CD4-positive, alpha-beta T cell (primary cell): ENCODE data around the gene EFHD2. TPM values are rescaled to one million over a fixed set of nuclear protein-coding genes. Genes with fewer than 3 reads are reported as not detected.

Source experiments
- ATAC-seq: fragments of 200-7000 bp; cut with Tn5 transposase; one replicate; pipeline ENCODE4 v1.10.0; 2022; ENCODE audit warnings: mild to moderate bottlenecking; ENCODE audit not compliant: poor library complexity
- CTCF ChIA-PET: fragments of 350-600 bp; sonication (Branson Sonifier 250); formaldehyde crosslinking; loops from one replicate; lab custom pipeline; 2021; ENCODE audit warnings: antibody characterized with exemption, inconsistent platforms; lab: Charles Lee
- POLR2A ChIA-PET: fragments of 350-600 bp; sonication (Branson Sonifier 250); formaldehyde crosslinking; loops from one replicate; lab custom pipeline; 2021; ENCODE audit warnings: antibody characterized with exemption, inconsistent platforms; lab: Charles Lee
- DNase-seq, 14 experiments: peaks; one replicate each; pipeline ENCODE4 v3.0.0-alpha.2; 2013 to 2020; ENCODE audit warnings: mixed read lengths in 2 of 14
- H3K27ac ChIP-seq, 2 donors: one replicate each; pipeline versions ENCODE4 v1.5.1 to v1.7.0; 2013; ENCODE audit warnings: low read length in 2 of 2, low read depth in 1 of 2, mild to moderate bottlenecking in 1 of 2
- H3K27me3 ChIP-seq, 2 experiments: 1 replicate in 1 of 2; 2 replicates in 1 of 2; pipeline versions ENCODE4 v1.6.1 to v1.7.0; 2013; ENCODE audit warnings: low read length in 2 of 2, control low read depth in 1 of 2, mild to moderate bottlenecking in 1 of 2, moderate library complexity in 1 of 2; ENCODE audit not compliant: insufficient read depth in 2 of 2, control insufficient read depth in 1 of 2
- H3K36me3 ChIP-seq: one replicate; pipeline ENCODE4 v1.6.1; 2013; ENCODE audit warnings: low read length, control low read depth; ENCODE audit not compliant: insufficient read depth
- H3K4me1 ChIP-seq: one replicate; pipeline ENCODE4 v1.6.1; 2013; ENCODE audit warnings: low read length, control low read depth; ENCODE audit not compliant: insufficient read depth
- H3K4me3 ChIP-seq: one replicate; pipeline ENCODE4 v1.5.1; 2013; ENCODE audit warnings: mild to moderate bottlenecking, low read length, moderate library complexity
- H3K9me3 ChIP-seq, 2 experiments: 1 replicate in 1 of 2; 2 replicates in 1 of 2; pipeline versions ENCODE4 v1.6.1 to v1.7.0; 2013; ENCODE audit warnings: low read length in 2 of 2, mild to moderate bottlenecking in 2 of 2, control low read depth in 1 of 2, moderate library complexity in 1 of 2; ENCODE audit not compliant: control insufficient read depth in 1 of 2, insufficient read depth in 1 of 2
- H3K27ac Mint-ChIP-seq: one replicate; pipeline ENCODE4 v1.8.0; 2020; ENCODE audit warnings: mixed read lengths
- H3K27me3 Mint-ChIP-seq: one replicate; pipeline ENCODE4 v1.8.0; 2021; ENCODE audit warnings: mixed read lengths
- H3K36me3 Mint-ChIP-seq: one replicate; pipeline ENCODE4 v1.8.0; 2021; ENCODE audit warnings: low read depth, mixed read lengths
- H3K4me1 Mint-ChIP-seq: one replicate; pipeline ENCODE4 v1.8.0; 2021; ENCODE audit warnings: low read depth, mixed read lengths
- H3K4me3 Mint-ChIP-seq: one replicate; pipeline ENCODE4 v1.8.0; 2020; ENCODE audit warnings: mild to moderate bottlenecking, mixed read lengths
- H3K9me3 Mint-ChIP-seq: one replicate; pipeline ENCODE4 v1.8.0; 2020; ENCODE audit warnings: mixed read lengths
- CTCF ChIP-seq: fragments of 200-600 bp; IDR thresholded peaks from one replicate; pipeline ENCODE4 v1.8.0; 2022; ENCODE audit warnings: antibody characterized with exemption, mild to moderate bottlenecking
- intact Hi-C, 2 experiments: fragments of 100-400 bp; cut with DNase I in 1 of 2; cut with micrococcal nuclease in 1 of 2; formaldehyde crosslinking; loops; one replicate each; pipeline versions ENCODE4 v1.15.1 to v1.9.0; 2023 to 2025; cut with DNase I, micrococcal nuclease
- total RNA-seq, 174 experiments: library from RNA in 2 of 174; stranded (reverse) in 2 of 174; gene quantifications; one replicate each; pipeline ENCODE4 v1.2.3 and lab custom pipeline; 2021 to 2026

Gene EFHD2
- total RNA-seq, 2 experiments from 2014 or later, result 79.1 to 80.9 TPM

- CTCF ChIA-PET, result no interaction called here
- Mint-ChIP-seq H3K36me3 (no peaks in the 10 kb centered on the region), H3K9me3 (no peaks in the 10 kb centered on the region), H3K27me3 (peaks cover 4% of the 10 kb centered on the region), H3K4me3 (no peak overlapping the region), H3K27ac (no peak overlapping the region), H3K4me1 (no peaks in the 10 kb centered on the region)
- H3K4me1 ChIP-seq, result peaks cover 6% of the 10 kb centered on the region
- ATAC-seq (no peak), DNase-seq (peak in 1 of 14 experiments; percentile 26)
- H3K36me3 ChIP-seq, result no peaks in the 10 kb centered on the region
- no peak overlapping the region for H3K27ac ChIP-seq
- H3K27me3 ChIP-seq, result peaks cover 2 to 4% of the 10 kb centered on the region in 2 experiments
- POLR2A ChIA-PET, result no interaction called here
- intact Hi-C loops, result no loop called here
- no peak overlapping the region for H3K4me3 ChIP-seq
- no peak for TF ChIP-seq CTCF
- H3K9me3 ChIP-seq, result peaks cover 0 to 4% of the 10 kb centered on the region in 2 experiments
These were observed 35.9 kb downstream of the EFHD2 start for GRCh38 chr1:15445390-15446122.

DNA sequence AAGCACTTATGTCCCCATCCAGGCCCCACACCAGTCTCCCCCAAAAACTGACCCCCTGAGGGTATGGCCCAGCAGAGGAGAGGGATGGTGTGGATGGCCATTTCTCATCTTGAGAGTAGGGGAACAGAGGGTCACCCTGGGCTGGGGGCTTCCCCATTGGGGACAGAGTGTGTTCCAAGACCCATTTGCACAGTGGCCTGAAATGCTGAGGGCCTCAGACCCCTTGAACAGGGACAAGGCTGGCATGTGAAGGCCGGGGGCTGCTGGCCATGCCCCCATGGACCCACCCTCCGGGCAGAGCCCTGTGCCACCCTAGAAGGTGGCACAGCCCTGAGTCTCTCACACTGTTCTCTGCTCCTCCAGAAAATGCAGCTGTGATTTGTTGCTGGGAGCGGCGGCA, 36.5 kb downstream of the EFHD2 start:
- ATAC-seq (no peak), DNase-seq (no peak)
- Mint-ChIP-seq H3K4me1 (no peaks in the 10 kb centered on the region), H3K27me3 (peaks cover 4% of the 10 kb centered on the region), H3K4me3 (no peak overlapping the region), H3K9me3 (no peaks in the 10 kb centered on the region), H3K36me3 (no peaks in the 10 kb centered on the region), H3K27ac (no peak overlapping the region)
- Histone ChIP-seq H3K4me3 (no peak overlapping the region), H3K27me3 (peaks cover 2 to 4% of the 10 kb centered on the region in 2 experiments), H3K27ac (no peak overlapping the region), H3K36me3 (no peaks in the 10 kb centered on the region), H3K4me1 (peaks cover 6% of the 10 kb centered on the region), H3K9me3 (peaks cover 0 to 4% of the 10 kb centered on the region in 2 experiments)
- TF ChIP-seq CTCF, result no peak
- intact Hi-C loops, result no loop called here
- POLR2A ChIA-PET, result no interaction called here
- CTCF ChIA-PET, result no interaction called here

DNA sequence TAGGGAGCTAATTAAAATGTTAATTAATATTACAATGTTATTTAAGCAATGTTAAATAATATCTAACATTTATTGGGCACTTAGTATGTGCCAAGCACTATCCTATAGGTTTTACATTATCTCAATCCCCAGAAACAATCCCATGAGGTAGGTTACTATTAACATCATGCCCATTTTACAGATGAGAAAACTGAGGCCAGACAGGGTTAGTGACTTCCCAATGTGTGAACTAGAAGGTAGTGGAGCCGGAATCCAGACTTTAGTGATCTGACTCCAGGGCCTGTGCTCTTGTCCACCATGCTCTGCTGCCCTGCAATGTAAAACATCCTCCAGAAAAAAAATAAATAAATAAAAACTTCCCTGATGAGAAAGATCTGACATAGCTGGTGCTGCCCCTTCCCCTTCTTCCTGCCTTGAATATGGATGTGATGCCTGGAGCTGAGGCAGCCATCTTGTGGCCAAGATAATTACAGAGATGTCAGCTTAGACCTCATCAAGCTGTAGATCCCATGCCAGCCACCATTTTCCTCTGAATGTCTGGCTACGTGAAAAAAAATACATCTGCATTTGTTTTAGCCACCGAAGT, 39.3 kb downstream of the EFHD2 start:
- DNase-seq (no peak), ATAC-seq (no peak)
- Mint-ChIP-seq H3K9me3 (no peaks in the 10 kb centered on the region), H3K27ac (no peak overlapping the region), H3K4me3 (no peak overlapping the region), H3K36me3 (no peaks in the 10 kb centered on the region), H3K27me3 (peaks cover 4% of the 10 kb centered on the region), H3K4me1 (no peaks in the 10 kb centered on the region)
- ChIA-PET POLR2A (no interaction called here), CTCF (no interaction called here)
- Histone ChIP-seq H3K36me3 (no peaks in the 10 kb centered on the region), H3K27me3 (peaks cover 2 to 4% of the 10 kb centered on the region in 2 experiments), H3K4me3 (no peak overlapping the region), H3K4me1 (peaks cover 6% of the 10 kb centered on the region), H3K9me3 (peaks cover 0 to 7% of the 10 kb centered on the region in 2 experiments), H3K27ac (no peak overlapping the region)
- intact Hi-C loops, result no loop called here
- TF ChIP-seq CTCF, result no peak
